Activated CD4-positive, alpha-beta T cell treated with anti-CD3 and anti-CD28 coated beads, Interleukin-2, amount 10 ng/mL, durations not matched to agents 7 days and 5 days (primary cell): ENCODE measurements around the gene SMAGP. TPM values are rescaled to one million over a fixed set of nuclear protein-coding genes. Genes with fewer than 3 reads are reported as not detected.
"Not testable (repeated sequence)": the region's sequence is repeated elsewhere in the genome, so short reads cannot be mapped to it uniquely, and the experiment has no call there.

ENCODE experiments used
- CTCF ChIA-PET: fragments of 350-600 bp; sonication (Branson Sonifier 250); formaldehyde crosslinking; loops from one replicate; lab custom pipeline; 2021; ENCODE audit warnings: antibody characterized with exemption; lab: Charles Lee
- POLR2A ChIA-PET: fragments of 350-600 bp; sonication (Branson Sonifier 250); formaldehyde crosslinking; loops from one replicate; lab custom pipeline; 2021; ENCODE audit warnings: antibody characterized with exemption; lab: Charles Lee
- DNase-seq: peaks from one replicate; pipeline ENCODE4 v3.0.0-alpha.2; 2020
- H3K27ac Mint-ChIP-seq: one replicate; pipeline ENCODE4 v1.8.0; 2021; ENCODE audit warnings: mild to moderate bottlenecking, moderate library complexity, mixed read lengths
- H3K27me3 Mint-ChIP-seq: one replicate; pipeline ENCODE4 v1.8.0; 2021; ENCODE audit warnings: mixed read lengths
- H3K36me3 Mint-ChIP-seq: one replicate; pipeline ENCODE4 v1.8.0; 2021; ENCODE audit warnings: low read depth, mixed read lengths
- H3K4me1 Mint-ChIP-seq: one replicate; pipeline ENCODE4 v1.8.0; 2021; ENCODE audit warnings: mixed read lengths
- H3K4me3 Mint-ChIP-seq: one replicate; pipeline ENCODE4 v1.8.0; 2021; ENCODE audit warnings: mild to moderate bottlenecking, moderate library complexity, mixed read lengths
- H3K9me3 Mint-ChIP-seq: one replicate; pipeline ENCODE4 v1.8.0; 2021; ENCODE audit warnings: mixed read lengths
- total RNA-seq, 2 experiments: library from RNA; stranded (reverse); gene quantifications; one replicate each; pipeline ENCODE4 v1.2.3, GENCODE V29; 2021

The SMAGP gene
- total RNA-seq, 2 experiments from 2014 or later = 1.6 to 1.7 TPM

DNA sequence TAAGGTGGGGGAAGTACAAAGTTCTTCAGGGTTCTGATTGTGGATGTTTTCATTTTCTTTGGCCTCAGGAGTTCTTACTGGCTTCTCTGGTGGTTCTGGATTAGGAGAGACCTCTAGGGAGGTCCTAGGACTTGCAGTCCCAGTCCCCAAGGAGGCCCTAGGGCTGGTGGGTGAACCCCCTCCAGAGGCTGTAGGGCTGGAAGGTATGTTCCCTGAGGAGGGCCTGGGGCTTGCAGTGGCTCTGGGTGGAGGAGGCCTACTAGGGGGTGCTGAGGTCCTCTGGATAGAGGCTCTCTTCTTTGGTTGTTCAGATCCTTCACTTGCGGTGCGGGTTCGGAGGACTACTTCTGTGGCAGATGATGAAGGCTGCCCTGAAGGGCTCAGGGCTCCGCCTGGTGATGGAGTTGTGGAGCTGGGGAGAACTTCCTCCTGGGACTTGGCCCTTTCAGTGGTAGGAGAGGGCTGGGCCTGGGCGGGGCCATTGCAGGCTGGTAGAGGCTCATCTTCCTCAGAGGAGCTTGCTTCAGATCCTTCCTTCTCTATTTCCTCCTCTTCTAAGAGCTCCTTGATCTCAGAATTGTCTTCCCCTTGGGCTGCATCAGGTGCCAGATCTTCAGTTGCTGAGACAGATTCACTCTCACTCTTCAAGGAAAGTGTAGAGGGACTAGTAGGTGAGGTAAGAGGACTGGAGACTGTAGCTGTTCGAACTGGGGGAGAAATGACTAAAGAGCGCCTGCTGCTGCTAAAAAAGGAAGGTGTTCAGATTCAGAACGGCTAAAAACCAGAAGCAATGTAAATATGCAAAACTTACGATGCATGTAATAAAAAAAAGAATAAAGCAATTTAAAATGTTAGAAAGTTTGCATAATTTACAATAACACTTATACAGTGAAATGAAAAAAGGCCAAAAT lies 21.6 kb upstream of the SMAGP start:
- H3K27ac Mint-ChIP-seq, H3K27me3 Mint-ChIP-seq, H3K4me3 Mint-ChIP-seq, DNase-seq, H3K9me3 Mint-ChIP-seq, POLR2A ChIA-PET, H3K4me1 Mint-ChIP-seq: not testable (repeated sequence)
- H3K36me3 Mint-ChIP-seq = peaks cover 61% of the 10 kb centered on the region
- CTCF ChIA-PET = interaction anchor here (0.5 to 1.7 kb wide), 3 partner anchors 16 to 24 kb away, joined by 3 to 5 read pairs (median 3); no protein-coding TSS in a partner anchor

DNA sequence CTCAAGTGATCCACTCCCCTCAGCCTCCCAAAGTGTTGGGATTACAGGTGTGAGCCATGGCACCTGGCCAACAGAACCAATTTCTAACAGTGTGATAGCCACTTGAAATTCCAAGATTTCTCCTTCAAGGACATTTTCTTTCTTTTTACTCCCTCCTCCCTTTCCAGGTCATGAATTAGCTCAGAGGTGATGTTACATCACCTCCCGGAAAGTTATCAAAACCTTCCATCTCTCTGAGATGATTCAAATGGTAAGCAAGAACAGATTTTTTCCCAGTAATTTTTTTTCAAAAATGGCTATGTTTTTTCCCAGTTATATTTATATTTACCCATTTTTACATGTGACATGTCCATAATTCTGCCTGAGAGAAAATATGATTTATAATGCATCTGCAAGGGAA lies 15.6 kb upstream of the SMAGP start:
- no peak overlapping the region for H3K4me3 Mint-ChIP-seq
- POLR2A ChIA-PET = no interaction called here
- CTCF ChIA-PET = interaction anchor here (1.1 to 1.7 kb wide), 4 partner anchors 15 to 56 kb away, joined by 3 to 8 read pairs (median 3); no protein-coding TSS in a partner anchor
- DNase-seq = no peak
- no peaks in the 10 kb centered on the region for H3K9me3 Mint-ChIP-seq
- H3K27ac Mint-ChIP-seq = peak overlapping the region; percentile 46
- H3K36me3 Mint-ChIP-seq = peaks cover 48% of the 10 kb centered on the region
- peaks cover 3% of the 10 kb centered on the region for H3K4me1 Mint-ChIP-seq
- no peaks in the 10 kb centered on the region for H3K27me3 Mint-ChIP-seq

DNA sequence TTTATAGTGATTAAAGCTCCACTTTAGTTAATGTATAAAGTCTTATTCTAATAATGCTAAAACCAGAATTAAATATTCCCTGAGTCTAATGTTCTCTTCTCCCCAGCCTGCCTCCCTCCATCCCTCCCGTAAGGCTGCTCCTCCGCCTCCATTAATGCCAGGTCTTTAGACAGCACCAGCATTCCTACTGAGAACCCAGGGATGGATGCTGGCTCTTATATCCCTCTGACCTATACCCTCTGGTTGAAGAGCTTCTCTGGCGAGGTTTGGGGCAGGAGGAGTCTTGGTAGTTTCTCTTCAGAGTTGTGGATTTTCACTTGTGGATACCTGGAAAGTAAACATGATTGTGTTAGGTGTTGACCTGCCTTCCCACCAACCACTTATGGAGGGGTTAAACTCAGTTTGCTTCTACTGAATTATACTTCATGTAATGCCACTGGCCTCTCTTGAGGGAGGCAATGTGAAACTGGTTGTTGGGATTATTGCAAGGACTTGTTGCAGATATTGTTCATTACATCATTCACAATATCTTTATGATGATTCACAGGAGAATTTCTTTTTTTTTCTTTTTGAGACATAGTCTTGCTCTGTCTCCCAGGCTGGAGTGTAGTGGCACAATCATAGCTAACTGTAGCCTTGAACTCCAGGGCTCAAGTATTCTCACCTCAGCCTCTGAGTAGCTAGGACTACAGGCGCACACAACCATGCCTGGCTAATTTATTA lies 11.1 kb upstream of the SMAGP start:
- H3K36me3 Mint-ChIP-seq = peaks cover 33% of the 10 kb centered on the region
- POLR2A ChIA-PET = no interaction called here
- H3K27ac Mint-ChIP-seq = no peak overlapping the region
- no peak overlapping the region for H3K4me3 Mint-ChIP-seq
- CTCF ChIA-PET = interaction anchor here (0.6 to 1.7 kb wide), 2 partner anchors 60 to 490 kb away, joined by 3 to 5 read pairs; no protein-coding TSS in a partner anchor
- DNase-seq = no peak
- peaks cover 5% of the 10 kb centered on the region for H3K4me1 Mint-ChIP-seq
- no peaks in the 10 kb centered on the region for H3K27me3 Mint-ChIP-seq
- H3K9me3 Mint-ChIP-seq = no peaks in the 10 kb centered on the region

DNA sequence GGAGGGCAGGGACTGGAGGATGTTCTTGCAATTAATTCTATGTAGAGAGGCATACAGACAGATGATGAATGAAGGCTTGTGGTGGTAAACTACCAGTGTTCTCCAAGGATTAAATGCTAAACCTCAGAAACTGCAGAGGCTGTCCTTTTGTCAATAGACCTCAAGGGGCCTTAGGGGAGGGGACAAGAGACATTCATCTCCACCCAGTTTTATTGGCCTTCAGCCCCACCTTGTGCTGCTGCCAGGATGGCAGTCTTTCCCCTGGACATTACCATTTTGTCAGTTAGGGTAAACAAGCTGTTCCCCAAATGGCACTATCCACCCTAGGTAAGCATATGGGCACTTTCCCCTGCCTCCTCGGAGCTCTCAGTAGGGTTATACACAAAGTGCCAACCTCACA lies 4.9 kb upstream of the SMAGP start:
- POLR2A ChIA-PET = no interaction called here
- Mint-ChIP-seq H3K27ac (no peak overlapping the region), H3K4me3 (no peak overlapping the region), H3K36me3 (peaks cover under 1% of the 10 kb centered on the region), H3K4me1 (peaks cover 10% of the 10 kb centered on the region), H3K27me3 (peaks cover 18% of the 10 kb centered on the region), H3K9me3 (no peaks in the 10 kb centered on the region)
- CTCF ChIA-PET = interaction anchor here (0.9 to 1.5 kb wide), 3 partner anchors 17 to 117 kb away, joined by 3 to 5 read pairs (median 3); no protein-coding TSS in a partner anchor
- DNase-seq = no peak

DNA sequence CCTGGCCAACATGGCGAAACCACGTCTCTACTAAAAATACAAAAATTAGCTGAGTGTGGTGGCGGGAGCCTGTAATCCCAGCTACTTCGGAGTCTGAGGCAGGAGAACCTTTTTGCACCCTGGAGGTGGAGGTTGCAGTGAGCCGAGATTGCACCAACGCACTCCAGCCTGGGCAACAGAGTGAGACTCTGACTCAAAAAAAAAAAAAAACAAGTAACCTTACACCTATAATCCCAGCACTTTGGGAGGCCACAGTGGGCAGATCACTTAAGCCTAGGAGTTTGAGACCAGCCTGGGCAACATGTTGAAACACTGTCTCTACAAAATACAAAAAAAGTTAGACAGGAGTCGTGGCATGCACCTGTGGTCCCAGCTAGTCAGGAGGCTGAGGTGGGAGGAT lies 2.6 kb upstream of the SMAGP start:
- H3K4me3 Mint-ChIP-seq, CTCF ChIA-PET: not testable (repeated sequence)
- POLR2A ChIA-PET = interaction anchor here (0.6 kb wide), 1 partner anchor 46 kb away, joined by 3 read pairs; no protein-coding TSS in a partner anchor

DNA sequence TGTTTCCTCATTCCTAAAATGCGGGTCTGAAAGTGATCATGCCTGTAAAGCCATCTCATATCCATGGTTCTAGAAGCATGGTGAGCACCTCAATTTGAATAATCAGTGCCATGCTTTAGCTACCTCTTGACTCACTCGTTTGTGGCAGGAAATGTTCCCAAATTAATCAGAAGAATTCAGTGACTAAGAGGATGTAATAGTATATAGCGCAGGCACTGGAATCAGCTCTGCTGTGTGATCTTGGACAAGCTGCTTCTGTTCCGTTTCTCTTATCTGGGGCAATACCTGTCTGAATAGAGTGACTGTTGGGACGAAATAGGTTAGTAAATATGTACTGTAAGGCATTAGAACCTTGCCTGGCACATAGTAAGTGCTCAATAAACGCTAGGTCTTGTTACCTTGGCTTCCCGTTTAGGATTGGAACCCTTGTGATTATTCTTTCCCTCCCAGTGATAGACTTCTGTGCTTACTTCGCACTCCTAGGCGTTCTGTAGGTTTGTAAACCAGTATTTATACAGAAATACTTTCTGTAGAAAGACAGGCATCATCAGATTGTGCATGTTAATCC lies 820 bp upstream of the SMAGP start:
- Mint-ChIP-seq H3K4me1 (peaks cover 20% of the 10 kb centered on the region), H3K9me3 (no peaks in the 10 kb centered on the region), H3K27ac (peak overlapping the region; percentile 64), H3K27me3 (peaks cover 26% of the 10 kb centered on the region), H3K4me3 (peak overlapping the region; percentile 75), H3K36me3 (peaks cover 3% of the 10 kb centered on the region)
- CTCF ChIA-PET = interaction anchor here (0.7 to 2.6 kb wide), 6 partner anchors 15 to 80 kb away, joined by 3 to 20 read pairs (median 3); no protein-coding TSS in a partner anchor
- no peak for DNase-seq
- POLR2A ChIA-PET = no interaction called here

More for the DNA sequence above, 2.6 kb upstream of the SMAGP start:
- peaks cover 26% of the 10 kb centered on the region for H3K27me3 Mint-ChIP-seq
- not testable (repeated sequence) for H3K27ac Mint-ChIP-seq, DNase-seq, H3K9me3 Mint-ChIP-seq, H3K36me3 Mint-ChIP-seq
- peaks cover 18% of the 10 kb centered on the region for H3K4me1 Mint-ChIP-seq

DNA sequence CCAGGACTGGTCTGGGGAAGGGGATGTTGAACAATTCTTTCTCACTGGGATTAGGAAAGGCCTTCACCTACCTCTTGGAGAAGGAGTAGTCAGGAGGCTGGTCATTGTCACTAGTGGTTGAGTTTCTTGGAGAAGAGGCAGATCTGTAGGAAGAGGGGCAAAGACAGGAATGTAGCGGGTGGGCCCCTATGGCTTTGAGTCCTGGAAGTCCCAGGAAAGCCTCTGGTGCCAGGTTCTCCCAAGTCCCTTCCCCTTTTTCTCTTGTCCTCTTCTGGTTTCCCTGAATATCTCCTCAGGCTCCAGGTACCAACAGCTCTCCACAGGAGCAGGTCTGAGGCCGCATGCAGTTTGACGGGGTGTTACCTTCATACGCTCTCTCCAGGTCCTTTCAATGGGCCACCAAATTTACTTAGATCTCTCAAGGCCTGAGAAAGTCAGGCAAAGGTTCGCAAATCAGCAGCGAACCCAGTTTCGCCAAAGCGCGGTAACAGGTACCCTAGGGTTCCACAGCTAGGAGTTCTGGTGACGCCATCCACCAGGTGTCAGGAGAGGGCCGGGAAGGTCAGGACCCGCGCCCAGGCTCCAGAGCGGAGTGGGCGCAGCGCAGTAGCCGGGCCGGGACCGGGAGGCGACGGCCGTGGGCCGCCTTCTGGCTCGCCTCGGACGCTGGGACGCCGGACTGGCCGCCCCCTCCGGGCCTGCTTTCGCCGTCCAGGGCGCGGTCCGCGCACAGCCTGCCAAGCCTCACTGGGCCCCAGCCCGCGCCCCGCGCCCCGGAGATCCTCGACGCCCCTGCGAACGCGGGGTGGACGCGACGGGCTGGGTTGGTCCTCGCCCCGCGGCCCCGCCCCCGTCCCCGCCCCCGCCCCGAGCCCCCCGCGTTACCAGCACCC lies 795 bp downstream of the SMAGP start:
- POLR2A ChIA-PET = no interaction called here

DNA sequence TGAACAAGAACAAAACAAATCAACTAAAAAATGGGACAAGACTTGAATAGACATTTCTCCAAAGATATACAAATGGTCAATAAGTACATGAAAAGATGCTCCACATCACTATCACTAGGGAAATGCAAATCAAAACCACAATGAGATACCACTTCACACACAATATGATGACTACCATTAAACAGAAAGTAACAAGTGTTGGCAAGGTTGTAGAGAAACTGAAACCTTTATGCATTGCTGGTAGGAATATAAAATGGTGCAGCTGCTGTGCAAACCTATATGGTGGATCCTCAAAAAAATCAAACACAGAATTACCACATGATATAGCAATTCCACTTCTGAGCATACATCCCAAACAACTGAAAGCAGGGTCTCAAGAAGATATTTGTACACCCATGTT lies 5.2 kb downstream of the SMAGP start:
- H3K27me3 Mint-ChIP-seq = peaks cover 9% of the 10 kb centered on the region
- DNase-seq = no peak
- H3K4me3 Mint-ChIP-seq = no peak overlapping the region
- peaks cover 31% of the 10 kb centered on the region for H3K4me1 Mint-ChIP-seq
- peaks cover 4% of the 10 kb centered on the region for H3K36me3 Mint-ChIP-seq
- H3K9me3 Mint-ChIP-seq = no peaks in the 10 kb centered on the region
- ChIA-PET POLR2A (no interaction called here), CTCF (no interaction called here)
- no peak overlapping the region for H3K27ac Mint-ChIP-seq

More for the DNA sequence above, 795 bp downstream of the SMAGP start:
- Mint-ChIP-seq H3K9me3 (no peaks in the 10 kb centered on the region), H3K4me3 (peak overlapping the region; percentile 68), H3K36me3 (peaks cover 4% of the 10 kb centered on the region), H3K27ac (peak overlapping the region; percentile 77), H3K4me1 (peaks cover 32% of the 10 kb centered on the region), H3K27me3 (peaks cover 26% of the 10 kb centered on the region)
- DNase-seq = peak; percentile 64
- CTCF ChIA-PET = interaction anchor here (0.5 to 2.6 kb wide), 10 partner anchors 17 to 1130 kb away, joined by 3 to 20 read pairs (median 3); no protein-coding TSS in a partner anchor

DNA sequence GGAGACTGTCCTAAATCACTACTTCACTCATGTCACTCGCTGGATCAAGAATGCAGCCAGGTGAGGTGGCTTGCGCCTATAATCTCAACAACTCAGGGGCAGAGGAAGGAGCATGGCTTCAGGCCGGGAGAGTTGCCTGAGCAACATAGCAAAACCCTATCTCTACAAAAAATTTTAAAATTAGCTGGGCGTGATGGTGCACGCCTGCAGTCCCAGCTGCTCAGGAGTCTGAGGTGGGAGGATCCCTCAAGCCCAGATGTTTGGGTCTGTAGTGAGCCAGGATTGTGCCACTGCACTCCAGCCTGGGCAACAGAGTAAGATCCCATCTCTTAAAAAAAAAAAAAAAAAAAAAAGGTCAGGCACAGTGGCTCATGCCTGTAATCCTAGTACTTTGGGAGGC lies 5.9 kb downstream of the SMAGP start:
- no peak overlapping the region for H3K4me3 Mint-ChIP-seq
- ChIA-PET POLR2A (no interaction called here), CTCF (interaction anchor here (0.7 kb wide), 1 partner anchor 23 kb away, joined by 4 read pairs; no protein-coding TSS in a partner anchor)
- H3K27me3 Mint-ChIP-seq = peaks cover 6% of the 10 kb centered on the region
- no peak overlapping the region for H3K27ac Mint-ChIP-seq
- no peaks in the 10 kb centered on the region for H3K9me3 Mint-ChIP-seq
- H3K4me1 Mint-ChIP-seq = peaks cover 28% of the 10 kb centered on the region
- peaks cover 2% of the 10 kb centered on the region for H3K36me3 Mint-ChIP-seq
- DNase-seq = no peak

DNA sequence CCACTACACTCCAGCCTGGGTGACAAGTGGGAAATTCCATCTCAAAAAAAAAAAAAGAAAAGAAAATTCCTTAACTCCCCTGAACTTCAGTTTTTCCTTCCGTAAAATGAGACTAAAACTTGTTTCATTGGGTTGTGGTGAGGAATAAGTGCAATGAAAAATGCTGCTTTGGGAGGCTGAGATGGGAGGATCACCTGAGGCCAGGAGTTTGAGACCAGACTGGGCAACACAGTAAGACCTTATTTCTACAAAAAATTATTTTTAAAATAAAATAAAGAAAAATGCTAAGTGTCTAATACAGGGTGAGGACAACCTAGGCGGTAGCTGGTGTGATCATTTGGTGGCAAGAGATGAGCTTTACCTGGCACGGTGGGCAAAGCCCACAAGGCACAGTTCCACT lies 6.9 kb downstream of the SMAGP start:
- DNase-seq = no peak
- CTCF ChIA-PET = interaction anchor here (0.6 to 1.6 kb wide), 5 partner anchors 14 to 78 kb away, joined by 3 to 5 read pairs (median 5); partner anchors contain the start of genes DAZAP2 and POU6F1
- no peaks in the 10 kb centered on the region for H3K27me3 Mint-ChIP-seq
- no peaks in the 10 kb centered on the region for H3K9me3 Mint-ChIP-seq
- H3K4me3 Mint-ChIP-seq = no peak overlapping the region
- POLR2A ChIA-PET = no interaction called here
- H3K36me3 Mint-ChIP-seq = peaks cover 2% of the 10 kb centered on the region
- peaks cover 23% of the 10 kb centered on the region for H3K4me1 Mint-ChIP-seq
- H3K27ac Mint-ChIP-seq = no peak overlapping the region

DNA sequence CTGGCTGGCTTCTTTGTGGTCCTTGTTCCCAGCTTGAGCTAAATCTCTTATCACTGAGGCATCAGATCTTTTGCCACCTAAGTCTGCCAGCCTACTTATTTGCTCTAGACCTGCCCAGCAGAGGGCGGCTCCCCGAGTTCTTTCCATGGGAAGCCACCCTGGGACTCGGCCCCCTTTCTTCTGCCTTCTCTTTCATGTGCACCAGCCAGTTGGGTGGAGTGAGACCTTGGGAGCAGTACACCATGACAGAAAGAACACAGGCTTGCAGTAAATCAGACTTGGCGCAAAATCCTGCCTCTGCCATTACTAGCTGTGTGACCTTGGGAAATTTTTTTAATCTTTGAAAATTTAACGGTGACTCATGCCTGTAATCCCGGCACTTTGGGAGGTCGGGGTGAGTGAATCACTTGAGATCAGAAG lies 7.4 kb downstream of the SMAGP start:
- Mint-ChIP-seq H3K27ac (no peak overlapping the region), H3K27me3 (no peaks in the 10 kb centered on the region), H3K36me3 (peaks cover 2% of the 10 kb centered on the region), H3K4me1 (peaks cover 23% of the 10 kb centered on the region), H3K9me3 (no peaks in the 10 kb centered on the region), H3K4me3 (no peak overlapping the region)
- ChIA-PET POLR2A (interaction anchor here (0.9 kb wide), 1 partner anchor 65 kb away, joined by 3 read pairs; no protein-coding TSS in a partner anchor), CTCF (interaction anchor here (0.6 to 1.9 kb wide), 7 partner anchors 10 to 483 kb away, joined by 3 to 7 read pairs (median 5); partner anchors contain the start of genes DAZAP2 and POU6F1)
- DNase-seq = peak; percentile 43
